Measurements from ENCODE around the gene BSND.

The BSND gene

GRCh38 chr1:55055084-55055882, 56.5 kb downstream of the BSND start:
- no peaks in the 10 kb centered on the region for H3K9me3 ChIP-seq (ENCODE audit: control insufficient read depth, insufficient read depth, low read length)
- H3K27me3 ChIP-seq (ENCODE audit: control insufficient read depth, insufficient read depth, low read length), result no peaks in the 10 kb centered on the region
- no peak overlapping the region for H3K4me3 ChIP-seq (ENCODE audit: low read depth, low read length)
- H3K4me1 ChIP-seq (ENCODE audit: control insufficient read depth, insufficient read depth, low read length), result no peaks in the 10 kb centered on the region
- peaks cover 21% of the 10 kb centered on the region for H3K36me3 ChIP-seq (ENCODE audit: control insufficient read depth, insufficient read depth, low read length)
- H3K9ac ChIP-seq (ENCODE audit: low read depth, low read length), result no peak overlapping the region

- H3K4me3 ChIP-seq (ENCODE audit: low read depth, low read length), result no peak overlapping the region
- H3K27me3 ChIP-seq (ENCODE audit: control insufficient read depth, insufficient read depth, low read length), result no peaks in the 10 kb centered on the region
- H3K4me1 ChIP-seq (ENCODE audit: control insufficient read depth, insufficient read depth, low read length), result no peaks in the 10 kb centered on the region
- no peak overlapping the region for H3K9ac ChIP-seq (ENCODE audit: low read depth, low read length)
- H3K9me3 ChIP-seq (ENCODE audit: control insufficient read depth, insufficient read depth, low read length), result no peaks in the 10 kb centered on the region
- peaks cover 17% of the 10 kb centered on the region for H3K36me3 ChIP-seq (ENCODE audit: control insufficient read depth, insufficient read depth, low read length)
Measured at GRCh38 chr1:55055951-55056631, 57.4 kb downstream of the BSND start.

GRCh38 chr1:55056632-55056992, 57.9 kb downstream of the BSND start:
- Histone ChIP-seq H3K4me1 (ENCODE audit: control insufficient read depth, insufficient read depth, low read length) (no peaks in the 10 kb centered on the region), H3K36me3 (ENCODE audit: control insufficient read depth, insufficient read depth, low read length) (peaks cover 22% of the 10 kb centered on the region), H3K9me3 (ENCODE audit: control insufficient read depth, insufficient read depth, low read length) (no peaks in the 10 kb centered on the region), H3K4me3 (ENCODE audit: low read depth, low read length) (no peak overlapping the region), H3K27me3 (ENCODE audit: control insufficient read depth, insufficient read depth, low read length) (no peaks in the 10 kb centered on the region), H3K9ac (ENCODE audit: low read depth, low read length) (no peak overlapping the region)

GRCh38 chr1:55057270-55057955, 58.7 kb downstream of the BSND start:
- no peaks in the 10 kb centered on the region for H3K27me3 ChIP-seq (ENCODE audit: control insufficient read depth, insufficient read depth, low read length)
- H3K36me3 ChIP-seq (ENCODE audit: control insufficient read depth, insufficient read depth, low read length), result peaks cover 23% of the 10 kb centered on the region
- no peaks in the 10 kb centered on the region for H3K4me1 ChIP-seq (ENCODE audit: control insufficient read depth, insufficient read depth, low read length)
- H3K9me3 ChIP-seq (ENCODE audit: control insufficient read depth, insufficient read depth, low read length), result no peaks in the 10 kb centered on the region
- H3K9ac ChIP-seq (ENCODE audit: low read depth, low read length), result no peak overlapping the region
- H3K4me3 ChIP-seq (ENCODE audit: low read depth, low read length), result no peak overlapping the region

GRCh38 chr1:55057956-55058298, 59.2 kb downstream of the BSND start:
- H3K36me3 ChIP-seq (ENCODE audit: control insufficient read depth, insufficient read depth, low read length), result peaks cover 23% of the 10 kb centered on the region

GRCh38 chr1:55059302-55060132, 60.8 kb downstream of the BSND start:
- Histone ChIP-seq H3K27me3 (ENCODE audit: control insufficient read depth, insufficient read depth, low read length) (no peaks in the 10 kb centered on the region), H3K4me3 (ENCODE audit: low read depth, low read length) (no peak overlapping the region), H3K4me1 (ENCODE audit: control insufficient read depth, insufficient read depth, low read length) (no peaks in the 10 kb centered on the region), H3K9ac (ENCODE audit: low read depth, low read length) (no peak overlapping the region), H3K36me3 (ENCODE audit: control insufficient read depth, insufficient read depth, low read length) (peaks cover 23% of the 10 kb centered on the region), H3K9me3 (ENCODE audit: control insufficient read depth, insufficient read depth, low read length) (no peaks in the 10 kb centered on the region)

More at GRCh38 chr1:55057956-55058298, 59.2 kb downstream of the BSND start:
- Histone ChIP-seq H3K4me1 (ENCODE audit: control insufficient read depth, insufficient read depth, low read length) (no peaks in the 10 kb centered on the region), H3K9me3 (ENCODE audit: control insufficient read depth, insufficient read depth, low read length) (no peaks in the 10 kb centered on the region), H3K4me3 (ENCODE audit: low read depth, low read length) (no peak overlapping the region), H3K27me3 (ENCODE audit: control insufficient read depth, insufficient read depth, low read length) (no peaks in the 10 kb centered on the region), H3K9ac (ENCODE audit: low read depth, low read length) (no peak overlapping the region)

GRCh38 chr1:55060133-55060999, 61.6 kb downstream of the BSND start:
- no peaks in the 10 kb centered on the region for H3K9me3 ChIP-seq (ENCODE audit: control insufficient read depth, insufficient read depth, low read length)
- H3K27me3 ChIP-seq (ENCODE audit: control insufficient read depth, insufficient read depth, low read length), result no peaks in the 10 kb centered on the region
- H3K4me1 ChIP-seq (ENCODE audit: control insufficient read depth, insufficient read depth, low read length), result no peaks in the 10 kb centered on the region
- no peak overlapping the region for H3K4me3 ChIP-seq (ENCODE audit: low read depth, low read length)
- no peak overlapping the region for H3K9ac ChIP-seq (ENCODE audit: low read depth, low read length)
- H3K36me3 ChIP-seq (ENCODE audit: control insufficient read depth, insufficient read depth, low read length), result peaks cover 23% of the 10 kb centered on the region

DNA sequence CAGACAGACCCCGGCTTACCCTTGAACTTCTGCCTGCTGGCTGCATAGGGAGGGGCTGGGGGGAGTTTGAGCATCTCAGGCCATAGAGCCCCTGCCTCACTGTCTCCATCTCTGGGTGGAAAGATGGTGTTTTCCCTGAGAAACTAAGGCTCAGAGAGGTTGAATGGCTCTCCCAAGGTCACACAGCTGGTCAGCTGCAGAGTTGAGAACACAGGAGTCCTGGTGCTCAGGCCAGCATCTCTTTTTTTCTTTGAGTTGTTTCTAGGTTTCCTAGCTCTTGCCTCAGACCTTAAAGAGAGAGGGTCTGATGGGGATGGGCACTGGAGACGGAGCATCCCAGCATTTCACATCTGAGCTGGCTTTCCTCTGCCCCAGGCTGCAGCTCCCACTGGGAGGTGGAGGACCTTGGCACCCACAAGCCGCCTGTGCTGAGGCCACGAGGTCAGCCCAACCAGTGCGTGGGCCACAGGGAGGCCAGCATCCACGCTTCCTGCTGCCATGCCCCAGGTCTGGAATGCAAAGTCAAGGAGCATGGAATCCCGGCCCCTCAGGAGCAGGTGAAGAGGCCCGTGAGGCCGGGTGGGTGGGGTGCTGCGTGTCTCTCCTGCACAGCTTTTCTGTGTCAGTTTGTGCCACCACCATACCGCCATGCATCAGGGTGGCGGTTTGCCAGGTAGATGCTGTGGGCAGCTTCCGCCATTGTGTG, 62.4 kb downstream of the BSND start:
- H3K9ac ChIP-seq (ENCODE audit: low read depth, low read length), result no peak overlapping the region
- H3K4me3 ChIP-seq (ENCODE audit: low read depth, low read length), result no peak overlapping the region
- no peaks in the 10 kb centered on the region for H3K27me3 ChIP-seq (ENCODE audit: control insufficient read depth, insufficient read depth, low read length)
- no peaks in the 10 kb centered on the region for H3K9me3 ChIP-seq (ENCODE audit: control insufficient read depth, insufficient read depth, low read length)
- H3K4me1 ChIP-seq (ENCODE audit: control insufficient read depth, insufficient read depth, low read length), result no peaks in the 10 kb centered on the region
- H3K36me3 ChIP-seq (ENCODE audit: control insufficient read depth, insufficient read depth, low read length), result peaks cover 20% of the 10 kb centered on the region
